ENCODE data around the gene SNTB2.

The SNTB2 gene

DNA sequence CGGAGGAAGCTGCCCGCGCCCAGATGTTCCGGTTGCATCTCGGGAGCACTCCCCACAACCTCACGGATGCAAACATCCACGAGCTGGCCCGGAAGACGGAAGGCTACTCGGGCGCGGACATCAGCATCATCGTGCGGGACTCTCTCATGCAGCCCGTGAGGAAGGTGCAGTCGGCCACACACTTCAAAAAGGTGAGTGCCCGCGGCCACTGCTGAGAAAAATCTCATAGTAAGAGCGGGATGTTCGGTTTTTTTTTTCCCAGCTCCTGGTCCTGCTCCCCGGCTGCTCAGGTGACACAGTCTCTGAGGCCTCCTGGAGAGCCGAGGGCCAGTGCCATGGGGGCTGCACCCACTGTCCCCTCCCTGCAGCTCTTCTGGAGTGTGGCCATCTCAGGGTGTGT is 134.1 kb downstream of the SNTB2 start:
- no peak for DNase-seq

DNA sequence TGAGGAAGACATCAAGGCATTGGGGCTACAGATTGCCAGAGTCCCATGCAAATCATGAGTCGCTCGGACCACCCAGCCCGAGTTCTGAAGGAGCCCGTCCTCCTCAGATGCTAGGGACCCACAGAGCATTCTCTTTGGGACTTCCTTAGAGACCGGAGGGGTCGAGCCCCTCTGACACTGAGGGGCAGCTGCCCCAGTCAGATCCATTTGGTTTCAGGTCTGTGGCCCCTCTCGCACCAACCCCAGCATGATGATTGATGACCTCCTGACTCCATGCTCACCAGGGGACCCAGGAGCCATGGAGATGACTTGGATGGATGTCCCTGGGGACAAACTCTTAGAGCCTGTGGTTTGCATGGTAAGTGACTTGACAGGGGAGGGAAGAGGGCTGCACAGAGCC is 135.4 kb downstream of the SNTB2 start:
- DNase-seq = no peak

DNA sequence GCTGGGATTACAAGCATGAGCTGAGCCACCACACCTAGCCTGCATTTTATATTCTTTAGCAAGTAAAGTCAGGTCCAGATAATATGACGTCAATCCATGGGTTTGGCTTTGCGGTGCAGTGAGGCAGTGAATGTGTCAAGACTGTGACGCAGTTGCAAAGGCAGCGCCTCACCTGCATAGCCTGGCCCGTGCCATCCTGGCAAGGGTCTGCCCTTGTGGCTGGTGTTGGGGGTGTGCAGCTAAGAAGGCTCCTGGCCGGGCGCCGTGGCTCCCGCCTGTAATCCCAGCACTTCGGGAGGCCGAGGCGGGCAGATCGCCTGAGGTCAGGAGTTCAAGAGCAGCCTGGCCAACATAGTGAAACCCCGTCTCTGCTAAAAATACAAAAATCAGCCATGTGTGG is 136.5 kb downstream of the SNTB2 start:
- no peak for DNase-seq

DNA sequence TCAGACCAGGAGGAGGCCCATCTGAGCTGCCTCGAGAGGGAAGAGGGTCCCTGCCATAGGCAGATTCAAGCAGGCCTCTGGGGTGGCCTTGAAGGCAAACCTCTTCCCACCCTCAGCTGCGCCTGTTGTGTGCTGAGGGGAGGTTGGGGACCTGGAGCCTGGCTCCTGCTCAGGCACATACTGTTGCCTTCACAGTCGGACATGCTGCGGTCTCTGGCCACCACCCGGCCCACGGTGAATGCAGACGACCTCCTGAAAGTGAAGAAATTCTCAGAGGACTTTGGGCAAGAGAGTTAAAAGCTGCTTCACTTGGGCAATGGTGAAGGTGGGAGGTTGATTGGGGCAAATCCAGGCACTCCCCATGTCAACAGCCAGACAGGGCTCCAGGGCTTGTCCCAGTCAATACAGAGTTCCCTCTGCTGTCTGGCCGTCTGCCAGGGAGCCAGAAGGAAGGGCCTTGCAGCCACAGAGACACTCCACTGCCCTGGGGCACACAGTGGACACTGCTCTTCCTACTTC is 137.1 kb downstream of the SNTB2 start:
- DNase-seq = no peak

DNA sequence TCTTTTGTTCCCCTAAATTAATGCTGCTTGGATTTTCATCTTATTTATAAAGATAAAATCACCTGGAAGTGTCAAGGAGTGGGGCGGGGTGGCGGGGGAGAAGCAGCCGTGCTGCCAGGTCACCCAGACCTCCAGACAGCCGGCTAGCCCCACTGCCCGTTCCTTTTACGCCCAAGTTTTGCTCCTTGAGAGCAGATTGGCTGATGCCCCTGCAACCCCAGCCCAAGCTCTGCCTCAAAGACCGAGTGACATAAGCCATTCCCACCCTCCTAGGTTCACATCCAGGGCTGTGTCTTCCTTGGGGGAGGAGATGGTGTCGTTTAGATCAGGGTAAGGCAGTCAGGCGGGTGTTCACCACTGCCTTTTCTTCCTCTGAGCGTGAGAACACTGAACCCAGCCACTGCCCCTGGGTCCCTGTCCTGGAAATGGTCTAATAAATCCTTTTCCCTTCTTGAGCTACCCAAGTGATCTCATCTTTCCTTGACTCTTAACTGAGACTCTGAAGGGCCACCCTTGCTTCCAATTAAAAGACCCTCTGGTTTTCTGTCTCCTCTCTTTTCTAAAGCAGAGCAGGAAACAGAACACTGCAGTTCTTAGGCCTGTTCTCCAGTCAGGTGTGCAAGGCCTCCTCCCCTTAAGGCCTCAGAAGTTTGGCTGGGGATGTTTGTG is 137.8 kb downstream of the SNTB2 start:
- DNase-seq = no peak

DNA sequence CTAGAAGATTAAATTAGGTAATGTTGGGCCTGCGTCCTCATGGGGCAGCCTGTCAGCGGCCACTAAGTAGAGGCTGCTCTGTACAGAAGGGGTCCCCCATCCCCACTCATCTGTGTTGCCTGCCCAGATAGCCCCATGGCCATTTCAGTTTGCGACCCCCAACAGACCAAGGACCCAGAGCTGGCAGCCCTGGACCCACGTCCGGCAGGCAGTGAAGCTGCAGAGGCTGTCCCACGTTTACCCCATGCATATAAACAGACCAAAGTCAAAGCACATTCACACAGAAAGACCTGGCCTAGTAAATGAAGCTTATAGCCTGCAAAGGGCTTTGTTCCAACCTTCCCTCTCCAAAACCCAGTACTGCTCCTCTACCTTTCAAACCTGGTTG is 138.8 kb downstream of the SNTB2 start:
- DNase-seq = no peak

DNA sequence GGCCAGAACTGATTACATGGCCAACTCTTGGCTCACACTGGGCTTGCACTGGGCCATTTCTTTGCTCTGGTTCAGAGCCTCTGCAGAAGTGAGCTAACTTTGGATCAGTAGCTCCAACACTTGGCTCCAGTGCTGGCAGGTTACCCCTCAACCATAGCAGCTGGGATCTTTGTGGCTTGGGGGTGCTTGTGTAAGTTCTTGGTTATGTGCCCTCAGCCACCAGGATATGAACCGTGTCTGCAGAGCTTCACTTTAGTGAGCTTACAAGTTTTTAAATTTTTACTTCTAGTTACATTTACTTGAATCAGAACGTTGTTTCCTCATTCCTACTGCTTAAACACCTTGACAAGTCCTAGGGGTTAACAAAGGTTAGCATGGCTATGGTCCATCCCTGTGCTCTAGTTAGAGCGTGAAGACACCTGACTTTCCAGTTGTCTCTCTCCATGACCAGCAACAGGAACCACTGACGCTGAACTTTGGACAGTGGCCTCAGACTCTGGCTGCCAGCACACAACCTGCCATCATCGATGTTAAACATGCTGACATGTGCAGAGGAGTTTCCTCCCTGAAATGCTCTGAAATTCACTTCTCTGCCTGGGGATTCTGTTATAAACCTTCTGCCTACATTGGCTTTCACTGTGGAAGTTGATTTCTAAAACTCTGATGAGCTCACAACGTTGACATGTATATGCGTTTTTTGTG is 139.4 kb downstream of the SNTB2 start:
- no peak for DNase-seq

DNA sequence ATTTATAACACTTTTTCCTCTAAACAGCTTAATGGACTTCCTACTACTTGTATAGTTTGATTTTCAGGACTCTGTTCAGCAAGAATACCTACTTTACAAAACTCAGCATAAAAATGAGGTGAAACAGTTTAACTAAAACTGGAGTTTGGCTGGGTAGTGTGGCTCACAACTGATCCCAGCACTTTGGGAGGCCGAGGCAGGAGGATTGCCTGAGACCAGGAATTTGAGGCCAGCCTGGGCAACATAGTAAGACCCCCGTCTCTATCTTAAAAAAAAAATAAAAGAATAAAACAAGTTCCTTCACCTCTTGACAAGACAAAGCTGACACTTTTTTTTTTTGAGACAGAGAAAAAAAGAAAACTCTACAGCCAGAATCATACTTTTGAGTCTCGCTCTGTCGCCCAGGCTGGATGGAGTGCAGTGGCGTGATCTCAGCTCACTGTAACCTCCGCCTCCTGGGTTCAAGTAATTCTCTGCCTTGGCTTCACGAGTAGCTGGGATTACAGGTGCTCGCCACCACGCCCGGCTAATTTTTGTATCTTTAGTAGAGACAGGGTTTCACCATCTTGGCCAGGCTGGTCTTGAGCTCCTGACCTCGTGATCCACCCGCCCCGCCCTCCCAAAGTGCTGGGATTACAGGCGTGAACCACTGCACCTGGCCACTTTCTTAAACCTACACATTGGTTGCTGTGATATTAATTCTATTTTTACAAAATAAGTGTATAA is 140.8 kb downstream of the SNTB2 start:
- no peak for DNase-seq

DNA sequence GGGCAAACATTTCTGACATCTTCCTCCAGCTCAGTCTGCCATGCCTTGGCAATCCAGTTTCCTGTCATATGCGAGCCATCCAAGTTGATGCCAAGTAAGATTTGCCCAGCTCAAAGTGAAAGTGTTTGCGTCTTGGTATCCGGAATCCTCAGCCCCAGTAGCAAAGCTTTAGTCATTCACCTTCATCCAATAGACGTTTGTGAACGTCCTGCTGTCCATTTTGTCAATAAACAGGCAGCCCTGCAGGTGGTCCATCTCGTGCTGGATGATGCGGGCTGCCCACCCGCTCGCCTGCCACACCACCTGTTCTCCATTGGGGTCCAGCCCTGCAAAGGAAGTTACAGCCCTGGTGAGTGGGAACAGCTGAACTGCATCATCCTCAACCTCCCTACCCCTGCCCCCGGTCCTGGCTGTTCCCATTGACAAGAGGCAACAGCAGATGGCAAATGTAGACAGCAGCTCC is 141.9 kb downstream of the SNTB2 start:
- DNase-seq = peak; percentile 31

DNA sequence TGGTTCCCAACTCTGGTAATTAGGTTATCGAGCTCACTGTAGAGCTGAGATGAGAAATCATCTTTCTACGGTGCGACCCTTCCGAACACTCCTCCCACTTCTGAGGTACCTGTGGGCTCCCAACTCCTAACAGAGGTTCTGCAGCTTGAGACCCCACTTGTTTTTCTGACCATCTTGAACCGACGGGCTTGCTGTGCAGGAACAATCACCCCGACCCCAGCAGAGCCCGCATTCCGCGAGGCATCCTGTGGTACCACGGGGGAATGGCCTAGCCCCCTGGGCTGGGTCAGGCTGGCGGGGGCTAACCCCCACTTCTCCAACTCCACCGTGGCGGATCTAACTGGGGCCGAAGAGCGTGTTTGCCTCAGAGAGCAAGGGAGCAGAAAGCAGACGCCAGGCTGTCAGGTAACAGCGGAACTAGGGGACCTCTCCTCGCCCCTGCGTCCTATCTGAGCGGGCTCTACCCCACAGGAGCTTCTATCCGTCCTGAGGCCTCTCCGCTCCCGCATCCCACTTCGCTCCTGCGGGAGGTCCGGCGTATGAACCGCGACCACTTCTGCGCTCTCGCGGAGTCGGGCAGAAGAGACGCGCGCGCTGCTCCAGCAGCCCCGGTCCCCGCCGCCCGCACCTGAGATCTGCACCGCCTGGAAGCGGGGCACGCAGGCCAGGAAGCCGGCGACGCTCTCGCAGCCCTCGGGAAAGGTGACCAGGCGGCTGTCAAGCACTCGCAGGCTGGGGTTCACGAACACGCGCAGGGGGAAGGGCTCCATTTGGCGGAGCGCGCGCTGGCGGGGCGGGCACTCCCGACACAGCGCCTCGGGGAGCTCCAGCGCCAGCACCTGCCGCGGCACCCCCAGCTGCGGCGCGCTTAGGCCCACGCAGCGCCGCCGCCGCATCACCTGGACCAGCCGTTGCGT is 142.7 kb downstream of the SNTB2 start:
- DNase-seq = no peak

DNA sequence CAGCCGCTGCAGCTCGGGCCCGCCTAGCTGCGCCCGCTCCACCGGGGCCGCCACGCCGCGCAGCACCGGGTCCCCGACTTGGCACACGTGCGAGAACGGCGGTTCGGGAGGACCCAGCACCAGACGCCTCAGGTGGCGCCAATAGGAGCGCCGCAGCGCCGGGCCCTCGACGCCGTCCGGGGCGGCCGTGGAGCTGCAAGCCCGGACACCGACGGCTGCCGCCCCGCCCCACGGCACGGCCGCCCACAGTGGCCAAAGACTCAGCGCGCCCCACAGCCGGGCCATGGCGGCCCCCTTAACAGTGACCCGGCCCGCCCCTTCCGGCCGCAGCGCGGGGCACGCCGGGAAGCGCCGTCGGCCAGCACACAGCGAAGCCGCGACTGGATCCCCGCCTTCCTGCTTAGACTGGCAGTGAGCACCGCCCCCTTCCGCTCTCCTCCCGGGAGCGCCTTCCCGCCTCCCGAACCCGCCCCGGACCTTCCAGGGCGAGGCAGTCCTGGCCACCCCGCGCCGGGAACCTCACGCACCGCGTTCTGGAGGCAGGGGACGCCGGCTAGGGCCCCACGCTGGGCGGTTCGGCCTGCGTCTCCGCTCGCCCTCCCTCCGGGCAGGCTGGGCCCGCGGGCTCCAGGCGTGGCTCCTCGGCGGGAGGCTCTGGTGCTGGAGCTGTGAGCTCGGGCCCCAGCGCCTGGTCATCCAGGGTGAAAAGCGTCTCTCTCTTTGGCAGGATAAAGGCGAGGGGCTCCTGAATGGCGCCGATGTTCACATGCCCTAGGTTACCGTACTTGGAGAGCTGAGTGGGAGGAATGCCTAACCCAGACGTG is 143.5 kb downstream of the SNTB2 start, which contains the start of gene PDF:
TSS of gene PDF (minus strand) at position 303 of the 824 bp plus-strand sequence. CDS start at position 285, 18 bp downstream.
- DNase-seq = peak; percentile 78

DNA sequence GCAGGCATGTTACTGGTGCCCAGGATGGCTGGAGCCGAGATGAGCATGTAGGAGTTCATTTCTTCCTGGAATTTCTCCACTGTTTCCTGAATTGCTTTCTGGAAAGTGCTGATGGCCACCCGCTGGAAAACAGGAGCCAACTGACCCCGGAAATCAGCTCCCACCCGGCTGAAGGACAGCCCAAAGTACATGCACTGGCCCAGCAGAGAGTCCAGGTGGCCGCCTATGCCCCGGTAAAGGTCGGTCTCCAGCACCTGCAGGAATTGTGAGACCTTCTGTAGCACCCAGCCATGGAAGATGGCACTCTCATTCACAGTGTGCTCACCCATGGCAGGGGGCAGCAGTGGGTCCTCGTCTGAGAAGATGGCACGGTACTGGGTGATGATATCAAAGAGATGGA is 147.7 kb downstream of the SNTB2 start:
- DNase-seq = no peak

DNA sequence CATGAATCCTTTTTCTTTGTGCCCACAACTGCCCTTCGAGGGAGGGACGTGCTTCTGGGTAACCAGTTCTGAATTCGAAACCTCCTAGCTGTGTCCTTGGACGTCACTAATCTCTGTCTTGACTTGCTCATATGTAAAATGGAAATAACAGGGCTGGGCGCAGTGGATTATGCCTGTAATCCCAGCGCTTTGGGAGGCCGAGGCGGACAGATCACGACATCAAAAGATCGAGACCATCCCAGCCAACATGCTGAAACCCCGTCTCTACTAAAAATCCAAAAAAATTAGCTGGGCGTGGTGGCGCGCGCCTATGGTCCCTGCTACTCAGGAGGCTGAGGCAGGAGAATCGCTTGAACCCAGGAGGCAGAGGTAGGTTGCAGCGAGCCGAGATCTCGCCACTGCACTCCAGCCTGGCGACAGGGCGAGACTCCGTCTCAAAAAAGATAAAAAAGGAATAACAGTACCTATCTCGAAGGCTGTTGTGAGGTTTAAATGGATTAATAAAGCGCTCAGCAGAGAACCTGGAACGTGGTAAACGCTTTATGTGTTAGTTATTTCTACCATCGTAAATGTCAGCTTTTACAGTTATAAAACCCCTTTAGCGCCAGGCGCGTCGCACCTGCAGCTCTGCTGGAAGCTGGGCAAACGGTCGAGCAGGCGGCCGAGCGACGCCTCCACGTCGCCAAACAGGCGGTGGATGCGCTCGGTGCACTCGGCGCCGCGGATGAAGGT is 151.8 kb downstream of the SNTB2 start:
- DNase-seq = no peak

DNA sequence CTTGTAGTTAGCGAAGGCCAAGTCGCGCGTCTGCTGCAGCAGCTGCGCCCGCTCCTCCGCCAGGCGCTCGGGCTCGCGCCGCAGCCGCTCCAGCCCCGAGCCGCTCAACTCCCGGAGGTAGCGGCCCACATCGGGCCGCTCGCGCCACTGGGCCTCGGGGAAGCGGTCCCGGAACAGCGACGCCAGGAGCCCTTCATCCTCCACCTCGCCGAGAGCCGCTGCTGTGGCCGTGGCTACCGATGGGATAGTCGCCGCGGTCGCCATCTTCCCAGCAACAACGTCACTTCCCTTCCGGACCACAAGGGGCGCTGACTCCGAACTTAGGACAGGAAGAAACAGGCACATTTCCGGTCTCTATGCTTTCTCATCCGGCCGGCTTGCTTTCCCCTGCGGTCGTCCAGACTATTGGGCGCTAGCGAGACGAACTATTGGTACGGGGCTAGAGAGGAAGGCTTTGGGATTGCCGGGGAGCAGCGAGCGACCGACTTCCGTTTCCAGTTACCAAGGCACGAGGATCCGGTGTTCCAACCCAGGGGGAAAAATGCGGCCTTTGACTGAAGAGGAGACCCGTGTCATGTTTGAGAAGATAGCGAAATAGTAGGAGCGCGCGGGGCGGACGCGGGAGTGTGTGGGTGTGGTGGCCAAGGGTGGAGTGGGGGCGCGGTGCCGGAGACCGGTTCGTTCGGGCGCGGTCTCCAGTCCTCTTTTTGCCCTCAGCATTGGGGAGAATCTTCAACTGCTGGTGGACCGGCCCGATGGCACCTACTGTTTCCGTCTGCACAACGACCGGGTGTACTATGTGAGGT is 152.5 kb downstream of the SNTB2 start, which contains the start of the genes COG8 and NIP7:
TSS of gene COG8 (minus strand) at position 276 of the 806 bp plus-strand sequence. CDS start at position 264, 12 bp downstream.
TSS of gene NIP7 (plus strand) at position 484 of the 806 bp plus-strand sequence. CDS start at position 542, 58 bp downstream.
- peak; percentile 97 for DNase-seq

DNA sequence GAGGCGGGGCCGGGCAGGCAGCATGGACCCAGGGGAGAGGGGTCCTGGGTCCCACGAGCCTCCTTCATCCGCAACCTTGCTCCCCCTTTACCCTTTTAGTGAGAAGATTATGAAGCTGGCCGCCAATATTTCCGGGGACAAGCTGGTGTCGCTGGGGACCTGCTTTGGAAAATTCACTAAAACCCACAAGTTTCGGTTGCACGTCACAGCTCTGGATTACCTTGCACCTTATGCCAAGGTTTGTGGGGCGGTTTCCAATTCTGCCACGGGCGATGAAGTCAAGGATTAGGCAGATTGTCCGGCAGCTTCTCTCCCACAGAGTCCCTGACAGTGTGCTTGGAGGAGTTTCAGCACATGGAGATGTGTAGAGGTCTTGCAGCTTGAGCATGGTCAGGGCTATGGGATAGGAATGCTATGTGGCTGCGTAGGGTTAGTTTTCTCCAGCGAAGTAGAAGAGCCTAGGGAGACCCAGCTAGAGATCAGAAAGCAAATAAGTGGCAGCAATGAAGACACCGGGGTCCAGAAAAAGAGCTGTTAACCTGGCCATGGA is 153.2 kb downstream of the SNTB2 start:
- DNase-seq = no peak

DNA sequence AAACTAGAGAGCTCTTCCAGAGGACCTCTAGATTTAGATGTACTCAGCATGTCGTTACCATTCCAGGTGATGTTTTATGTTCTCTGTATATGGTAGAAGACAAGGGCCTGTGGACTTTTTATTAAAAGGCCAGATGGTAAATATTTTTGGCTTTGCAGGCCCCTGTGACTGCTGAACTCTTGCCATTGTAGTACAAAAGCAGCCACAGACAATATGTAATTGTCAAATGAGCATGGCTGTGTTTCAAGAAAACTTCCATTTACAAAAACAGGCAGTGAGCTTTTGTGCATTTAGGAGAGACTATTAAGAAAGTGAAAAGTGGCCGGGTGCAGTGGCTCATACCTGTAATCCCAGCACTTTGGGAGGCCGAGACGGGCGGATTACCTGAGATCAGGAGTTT is 157.2 kb downstream of the SNTB2 start:
- DNase-seq = no peak

DNA sequence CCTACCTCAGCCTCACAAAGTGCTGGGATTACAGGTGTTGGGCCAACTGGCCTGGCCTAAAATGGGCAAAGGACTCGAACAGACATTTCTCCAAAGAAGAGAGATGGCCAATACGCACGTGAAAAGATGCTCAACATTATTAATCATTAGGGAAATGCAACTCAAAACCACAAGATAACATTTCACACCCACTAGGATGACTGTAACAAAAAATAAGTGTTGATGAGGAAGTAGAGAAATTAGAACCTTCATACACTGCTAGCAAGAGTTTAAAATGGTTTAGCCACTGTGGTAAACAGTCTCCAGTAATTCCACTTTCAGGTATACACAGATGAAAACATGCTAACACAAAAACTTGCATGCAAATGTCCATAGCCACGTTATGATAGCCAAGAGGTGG is 159.0 kb downstream of the SNTB2 start:
- no peak for DNase-seq

DNA sequence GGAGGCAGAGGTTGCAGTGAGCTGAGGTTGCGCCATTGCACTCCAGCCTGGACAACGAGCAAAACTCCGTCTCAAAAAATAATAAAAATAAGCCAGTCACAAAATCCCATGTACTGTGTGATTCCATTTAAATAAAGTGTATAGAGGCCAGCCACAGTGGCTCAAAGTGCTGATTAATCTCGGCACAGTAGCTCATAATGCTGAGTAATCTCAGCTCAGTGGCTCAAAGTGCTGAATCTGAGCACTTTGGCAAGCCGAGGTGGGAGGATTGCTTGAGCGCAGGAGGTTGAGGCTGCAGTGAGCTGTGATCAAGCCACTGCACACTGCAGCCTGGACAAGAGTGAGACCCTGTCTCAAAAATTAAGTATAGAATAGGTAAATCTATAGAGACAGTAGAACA is 159.7 kb downstream of the SNTB2 start:
- no peak for DNase-seq

DNA sequence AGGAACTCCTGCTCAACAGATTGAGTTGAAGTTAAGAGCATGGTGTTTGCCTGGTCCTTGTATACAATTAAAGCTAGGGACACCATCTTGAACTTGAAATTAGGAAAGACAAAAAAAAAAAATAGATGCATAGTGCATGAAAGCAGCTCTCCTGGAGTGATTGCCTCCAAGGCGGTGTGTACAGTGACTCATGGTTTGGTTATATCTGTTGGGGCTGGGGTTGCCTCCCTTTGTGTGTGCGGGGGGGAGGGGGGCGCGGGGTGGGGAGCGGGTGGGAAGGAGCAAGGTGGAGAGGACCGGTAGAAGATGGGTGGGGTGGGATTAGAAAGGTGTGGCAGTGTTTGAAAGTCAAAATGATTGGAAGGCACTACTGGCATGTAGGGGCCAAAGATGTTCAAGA is 161.3 kb downstream of the SNTB2 start:
- no peak for DNase-seq

Measured in DMS 273 treated with DMSO at 0.1 percent for 48 hours (cell line).